C4-2B (cell line): Measurements from ENCODE around the gene ZC3H8.

Experiments used
- CTCF ChIP-seq: fragments of 450-650 bp; conservative IDR thresholded peaks from 2 replicates; pipeline ENCODE4 v1.5.1; 2017; ENCODE audit warnings: mild to moderate bottlenecking
- ZFX ChIP-seq: fragments of 450-650 bp; IDR thresholded peaks from 2 replicates; pipeline ENCODE4 v1.6.1; 2017

GRCh38 chr2:112166806-112167499 is 87.9 kb downstream of the ZC3H8 start:
- TF ChIP-seq CTCF (no peak), ZFX (no peak)
